ENCODE measurements around the gene TMEM203. TPM values are rescaled to one million over a fixed set of nuclear protein-coding genes. Genes with fewer than 3 reads are reported as not detected.
A peak's percentile ranks its signal among the peaks of the same experiment; 100 is the strongest.

TMEM203 gene
- total RNA-seq, 5 donors from 2014 or later (not counting 1 experiment from before 2014, with no cell fraction given), result 23.7 to 44.7 (median 42.1) TPM

DNA sequence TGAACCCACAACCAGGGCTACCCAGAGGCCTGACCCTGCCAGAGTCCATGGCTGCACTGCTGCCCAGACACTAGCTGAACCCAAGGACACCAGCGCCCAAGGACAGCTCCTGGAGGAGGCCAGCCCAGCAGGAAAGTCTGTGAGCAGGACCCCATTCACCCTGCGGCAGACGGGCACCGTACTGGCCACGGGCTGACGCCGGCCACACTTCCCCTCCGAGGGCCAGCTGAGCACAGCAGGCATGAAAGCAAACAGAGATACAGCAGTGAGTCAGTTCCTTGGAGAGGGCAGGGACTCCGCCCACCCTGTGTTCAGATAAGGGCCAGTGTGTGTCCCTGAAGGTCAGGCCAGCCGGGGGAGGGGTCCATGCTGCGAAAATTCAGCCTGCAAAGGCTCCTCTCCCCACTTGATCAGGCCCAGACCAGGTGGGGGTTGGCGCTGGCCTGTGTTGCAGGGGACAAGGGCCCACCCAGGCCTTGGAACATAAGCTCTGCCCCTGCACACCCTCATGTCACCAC lies 13.4 kb upstream of the TMEM203 start:
- Histone ChIP-seq H3K36me3 (ENCODE audit: control insufficient read depth in 2 of 2, extremely low read depth in 1 of 2, insufficient read depth in 1 of 2, low read length in 1 of 2) (peaks cover 0 to 2% of the 10 kb centered on the region in 2 donors), H3K9me3 (no peaks in the 10 kb centered on the region), H3K4me1 (ENCODE audit: control insufficient read depth in 1 of 2, extremely low read depth in 1 of 2, insufficient read depth in 2 of 2, low read length in 2 of 2) (peaks cover 2 to 20% of the 10 kb centered on the region in 2 experiments), H3K27ac (ENCODE audit: low read length) (no peak overlapping the region), H3K27me3 (replicated peaks in 1 of 2; ENCODE audit: control insufficient read depth in 2 of 2, extremely low read depth in 1 of 2, insufficient read depth in 2 of 2, low read length in 1 of 2) (peaks cover 0 to 11% of the 10 kb centered on the region in 2 experiments), H3K4me3 (ENCODE audit: control insufficient read depth in 1 of 2, extremely low read depth in 1 of 2, low read length in 1 of 2) (no peak overlapping the region)
- peaks cover 0 to 3% (median 3%) of the 10 kb centered on the region in 3 donors for H3K4me1 Mint-ChIP-seq
- no peak overlapping the region for H3K27ac Mint-ChIP-seq
- H3K4me3 Mint-ChIP-seq, result no peak overlapping the region
- no peaks in the 10 kb centered on the region for H3K9me3 Mint-ChIP-seq
- no peaks in the 10 kb centered on the region for H3K36me3 Mint-ChIP-seq
- WGBS (ENCODE audit: insufficient coverage), result 95% methylated on average over 10 of the region's 12 CpGs
- H3K27me3 Mint-ChIP-seq, result no peaks in the 10 kb centered on the region
- DNase-seq (no peak), ATAC-seq (replicated peaks in 1 of 4) (no peak)
- ChIA-PET CTCF (interaction anchor here (0.7 kb wide), 2 partner anchors 128 to 353 kb away, joined by 5 to 14 read pairs; partner anchors contain the start of gene EDF1 (in 1 of the 2)), POLR2A (interaction anchor here in 1 of 2 donors (0.6 kb wide), 1 partner anchor 18 kb away, joined by 5 read pairs; the partner anchor contains the start of gene TPRN)

DNA sequence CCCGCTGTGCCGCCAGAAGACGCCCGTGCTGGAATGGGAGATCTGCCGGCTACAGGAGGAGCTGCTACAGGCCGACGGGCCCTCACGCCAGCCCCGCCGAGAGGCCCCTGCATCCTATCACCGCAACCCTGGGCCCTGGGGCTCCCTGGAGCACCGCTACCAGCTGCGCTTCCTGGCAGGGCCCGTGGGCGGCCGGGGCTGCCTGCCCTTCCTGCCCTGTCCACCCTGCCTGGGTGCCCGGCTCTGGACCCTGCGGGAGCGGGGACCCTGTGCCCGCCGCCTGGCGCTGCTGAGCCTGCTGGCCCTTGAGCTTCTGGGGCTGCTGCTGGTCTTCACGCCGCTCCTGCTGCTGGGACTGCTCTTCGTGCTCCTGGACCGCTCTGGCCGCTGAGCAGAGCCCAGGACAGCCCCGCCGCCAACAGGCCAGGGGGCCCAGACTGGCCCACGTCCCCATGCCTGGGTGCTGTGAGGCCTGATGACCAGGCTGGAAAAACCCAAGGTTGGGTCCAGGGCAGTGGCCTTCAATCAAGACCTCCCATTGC lies 12.8 kb upstream of the TMEM203 start:
- Histone ChIP-seq H3K4me3 (ENCODE audit: control insufficient read depth in 1 of 2, extremely low read depth in 1 of 2, low read length in 1 of 2) (no peak overlapping the region), H3K27me3 (replicated peaks in 1 of 2; ENCODE audit: control insufficient read depth in 2 of 2, extremely low read depth in 1 of 2, insufficient read depth in 2 of 2, low read length in 1 of 2) (peaks cover 0 to 11% of the 10 kb centered on the region in 2 experiments), H3K27ac (ENCODE audit: low read length) (no peak overlapping the region), H3K4me1 (ENCODE audit: control insufficient read depth in 1 of 2, extremely low read depth in 1 of 2, insufficient read depth in 2 of 2, low read length in 2 of 2) (peaks cover 2 to 15% of the 10 kb centered on the region in 2 experiments), H3K9me3 (no peaks in the 10 kb centered on the region), H3K36me3 (ENCODE audit: control insufficient read depth in 2 of 2, extremely low read depth in 1 of 2, insufficient read depth in 1 of 2, low read length in 1 of 2) (peaks cover 0 to 2% of the 10 kb centered on the region in 2 donors)
- Mint-ChIP-seq H3K36me3 (no peaks in the 10 kb centered on the region), H3K9me3 (no peaks in the 10 kb centered on the region), H3K27me3 (no peaks in the 10 kb centered on the region), H3K4me3 (no peak overlapping the region), H3K27ac (no peak overlapping the region), H3K4me1 (peaks cover 0 to 3% (median 3%) of the 10 kb centered on the region in 3 donors)
- CTCF ChIA-PET, result no interaction called here
- ATAC-seq (replicated peaks in 1 of 4) (no peak), DNase-seq (no peak)
- POLR2A ChIA-PET, result no interaction called here
- WGBS (ENCODE audit: insufficient coverage), result 93% methylated on average over 28 of the region's 30 CpGs

DNA sequence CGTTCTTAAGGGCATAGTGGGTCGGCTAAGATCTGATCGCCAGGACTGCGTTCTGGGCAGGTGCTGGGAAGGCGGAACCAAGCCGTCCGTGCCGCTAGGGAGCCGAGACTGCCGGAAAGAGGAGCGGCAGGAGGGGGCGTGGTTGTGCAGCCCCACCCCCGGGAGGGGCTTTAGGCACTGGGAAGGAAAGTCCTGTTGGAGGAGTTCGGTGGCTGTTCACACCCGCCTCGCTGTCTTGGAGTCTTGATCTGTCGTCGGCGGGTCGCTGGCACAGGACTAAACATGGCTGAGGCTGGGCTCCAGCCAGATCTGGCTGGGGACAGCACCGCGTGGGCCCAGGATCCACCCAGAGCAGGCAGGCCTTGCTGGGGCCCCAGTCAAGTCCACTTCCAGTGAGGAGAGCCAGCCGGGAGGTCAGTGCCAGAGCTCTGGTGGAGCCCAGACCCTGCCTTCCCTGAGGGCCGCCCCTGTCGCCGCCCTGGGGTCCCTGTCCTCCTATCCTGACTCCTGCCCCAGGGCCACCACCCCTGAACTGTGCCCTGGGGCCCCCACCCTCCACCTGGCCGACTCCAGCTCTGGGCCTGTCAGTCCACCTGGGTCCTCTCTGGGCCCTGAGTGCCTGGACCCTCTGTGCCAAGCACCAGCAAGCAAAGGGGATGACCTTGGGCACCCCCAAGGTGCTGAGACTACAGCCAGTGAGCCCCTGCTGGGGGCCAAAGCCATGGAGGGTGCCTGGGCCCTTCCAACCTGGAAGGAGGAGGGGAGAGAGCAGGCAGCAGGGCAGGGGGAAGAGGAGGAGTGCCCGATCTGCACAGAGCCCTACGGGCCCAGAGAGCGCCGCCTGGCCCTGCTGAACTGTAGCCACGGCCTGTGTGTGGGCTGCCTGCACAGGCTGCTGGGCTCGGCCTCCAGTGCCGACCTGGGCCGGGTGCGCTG lies 12.1 kb upstream of the TMEM203 start:
- Histone ChIP-seq H3K4me3 (ENCODE audit: control insufficient read depth in 1 of 2, extremely low read depth in 1 of 2, low read length in 1 of 2) (no peak overlapping the region), H3K27ac (ENCODE audit: low read length) (no peak overlapping the region), H3K27me3 (replicated peaks in 1 of 2; ENCODE audit: control insufficient read depth in 2 of 2, extremely low read depth in 1 of 2, insufficient read depth in 2 of 2, low read length in 1 of 2) (peaks cover 0 to 11% of the 10 kb centered on the region in 2 experiments), H3K36me3 (ENCODE audit: control insufficient read depth in 2 of 2, extremely low read depth in 1 of 2, insufficient read depth in 1 of 2, low read length in 1 of 2) (peaks cover 0 to 2% of the 10 kb centered on the region in 2 donors), H3K4me1 (ENCODE audit: control insufficient read depth in 1 of 2, extremely low read depth in 1 of 2, insufficient read depth in 2 of 2, low read length in 2 of 2) (peaks cover 0 to 8% of the 10 kb centered on the region in 2 experiments), H3K9me3 (no peaks in the 10 kb centered on the region)
- no peaks in the 10 kb centered on the region for H3K4me1 Mint-ChIP-seq
- ChIA-PET CTCF (no interaction called here), POLR2A (no interaction called here)
- H3K9me3 Mint-ChIP-seq, result no peaks in the 10 kb centered on the region
- no peak for ATAC-seq (replicated peaks in 1 of 4)
- H3K27ac Mint-ChIP-seq, result no peak overlapping the region
- no peaks in the 10 kb centered on the region for H3K36me3 Mint-ChIP-seq
- H3K4me3 Mint-ChIP-seq, result peak overlapping the region in 1 of 3 donors; percentile 9
- WGBS (ENCODE audit: insufficient coverage), result 86% methylated on average over 32 of the region's 36 CpGs
- H3K27me3 Mint-ChIP-seq, result no peaks in the 10 kb centered on the region
- DNase-seq, result no peak

DNA sequence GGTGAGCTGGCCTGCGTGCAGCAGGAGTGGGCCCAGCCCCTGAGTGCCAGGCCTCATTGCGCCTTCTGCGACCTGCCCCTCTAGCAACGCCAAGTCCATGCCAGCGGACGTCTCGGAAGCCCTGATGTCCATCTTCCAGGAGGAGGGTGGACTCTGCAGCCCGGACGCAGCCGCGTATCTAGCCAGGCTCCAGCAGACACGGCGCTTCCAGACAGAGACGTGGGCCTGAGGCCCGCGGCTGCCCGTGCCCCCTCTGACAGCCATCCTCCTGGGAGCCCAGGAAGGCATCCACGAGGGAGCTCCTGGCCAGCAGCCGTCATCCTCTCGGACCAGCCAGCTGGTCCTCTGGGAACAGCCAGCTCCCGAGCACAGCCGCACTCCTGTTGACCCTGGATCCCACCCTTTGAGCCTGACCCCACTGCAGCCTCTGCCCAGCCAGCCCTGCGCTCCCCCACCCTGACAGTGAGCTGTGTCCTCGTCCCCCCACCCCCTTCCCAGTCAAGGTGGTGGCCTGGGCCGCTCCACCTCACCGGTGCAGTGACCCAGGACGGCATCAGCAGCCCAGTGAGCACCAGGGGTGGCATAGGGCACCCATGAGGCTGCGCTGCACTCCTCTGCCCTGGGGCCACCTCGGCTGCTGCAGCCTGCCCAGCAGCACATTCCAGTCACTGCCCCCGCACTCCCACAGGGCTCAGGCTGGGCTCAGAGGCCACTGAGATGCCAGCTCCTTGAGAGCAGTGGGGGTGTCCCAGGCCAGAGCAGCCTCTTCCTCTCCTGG lies 10.9 kb upstream of the TMEM203 start:
- Mint-ChIP-seq H3K4me1 (no peaks in the 10 kb centered on the region), H3K27me3 (no peaks in the 10 kb centered on the region), H3K27ac (no peak overlapping the region), H3K4me3 (no peak overlapping the region), H3K36me3 (no peaks in the 10 kb centered on the region), H3K9me3 (no peaks in the 10 kb centered on the region)
- no peaks in the 10 kb centered on the region for H3K9me3 ChIP-seq
- ChIA-PET POLR2A (no interaction called here), CTCF (interaction anchor here in 1 of 2 donors (0.5 kb wide), 1 partner anchor 8 kb away, joined by 6 read pairs; no protein-coding TSS in a partner anchor)
- no peak overlapping the region for H3K27ac ChIP-seq (ENCODE audit: low read length)
- 98% methylated on average over 28 of the region's 30 CpGs for WGBS (ENCODE audit: insufficient coverage)
- peaks cover 0 to 2% of the 10 kb centered on the region in 2 donors for H3K36me3 ChIP-seq (ENCODE audit: control insufficient read depth in 2 of 2, extremely low read depth in 1 of 2, insufficient read depth in 1 of 2, low read length in 1 of 2)
- ATAC-seq (replicated peaks in 1 of 4) (no peak), DNase-seq (no peak)
- peaks cover 0 to under 1% of the 10 kb centered on the region in 2 experiments for H3K4me1 ChIP-seq (ENCODE audit: control insufficient read depth in 1 of 2, extremely low read depth in 1 of 2, insufficient read depth in 2 of 2, low read length in 2 of 2)
- no peak overlapping the region for H3K4me3 ChIP-seq (ENCODE audit: control insufficient read depth in 1 of 2, extremely low read depth in 1 of 2, low read length in 1 of 2)
- H3K27me3 ChIP-seq (replicated peaks in 1 of 2; ENCODE audit: control insufficient read depth in 2 of 2, extremely low read depth in 1 of 2, insufficient read depth in 2 of 2, low read length in 1 of 2), result peaks cover 0 to 9% of the 10 kb centered on the region in 2 experiments

DNA sequence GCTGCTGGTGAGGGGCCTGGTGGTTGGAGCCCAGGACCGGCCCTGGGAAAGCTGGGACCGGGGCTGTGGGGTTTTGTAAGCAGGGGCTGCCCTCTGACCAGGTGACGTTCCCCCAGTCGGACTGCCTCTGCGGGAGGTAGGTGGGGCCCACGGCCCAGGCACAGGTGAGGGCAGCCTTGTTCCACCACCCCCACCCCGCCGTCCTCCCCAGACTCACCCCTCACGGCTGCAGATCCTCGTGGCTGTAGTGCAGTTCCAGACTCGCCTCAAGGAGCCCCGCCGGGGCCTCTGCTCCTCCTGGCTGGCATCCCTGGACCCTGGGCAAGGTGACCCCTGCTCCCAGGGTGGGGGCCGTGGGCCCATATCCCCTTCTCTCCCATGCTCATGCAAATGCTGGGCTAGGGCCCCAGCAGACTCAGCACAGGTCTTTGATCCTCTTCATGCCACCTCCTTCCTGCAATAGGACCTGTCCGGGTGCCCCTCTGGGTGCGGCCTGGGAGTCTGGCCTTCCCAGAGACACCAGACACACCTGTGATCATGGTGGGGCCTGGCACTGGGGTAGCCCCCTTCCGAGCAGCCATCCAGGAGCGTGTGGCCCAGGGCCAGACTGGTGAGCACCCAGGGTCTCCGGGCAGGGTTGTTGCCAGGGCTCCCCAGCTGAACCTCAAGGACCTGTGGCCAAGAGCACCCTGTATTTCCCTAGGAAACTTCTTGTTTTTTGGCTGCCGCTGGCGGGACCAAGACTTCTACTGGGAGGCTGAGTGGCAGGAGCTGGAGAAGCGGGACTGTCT lies 9.9 kb upstream of the TMEM203 start:
- H3K27me3 ChIP-seq (replicated peaks in 1 of 2; ENCODE audit: control insufficient read depth in 2 of 2, extremely low read depth in 1 of 2, insufficient read depth in 2 of 2, low read length in 1 of 2), result peaks cover 0 to 4% of the 10 kb centered on the region in 2 experiments
- Mint-ChIP-seq H3K9me3 (no peaks in the 10 kb centered on the region), H3K27me3 (no peaks in the 10 kb centered on the region), H3K27ac (no peak overlapping the region), H3K4me1 (no peaks in the 10 kb centered on the region), H3K4me3 (no peak overlapping the region), H3K36me3 (no peaks in the 10 kb centered on the region)
- DNase-seq (no peak), ATAC-seq (replicated peaks in 1 of 4) (no peak)
- WGBS (ENCODE audit: insufficient coverage), result 93% methylated on average over 14 of the region's 22 CpGs
- ChIA-PET POLR2A (no interaction called here), CTCF (no interaction called here)
- peaks cover 0 to 2% of the 10 kb centered on the region in 2 donors for H3K36me3 ChIP-seq (ENCODE audit: control insufficient read depth in 2 of 2, extremely low read depth in 1 of 2, insufficient read depth in 1 of 2, low read length in 1 of 2)
- no peak overlapping the region for H3K4me3 ChIP-seq (ENCODE audit: control insufficient read depth in 1 of 2, extremely low read depth in 1 of 2, low read length in 1 of 2)
- no peak overlapping the region for H3K27ac ChIP-seq (ENCODE audit: low read length)
- no peaks in the 10 kb centered on the region for H3K9me3 ChIP-seq
- no peaks in the 10 kb centered on the region for H3K4me1 ChIP-seq (ENCODE audit: control insufficient read depth in 1 of 2, extremely low read depth in 1 of 2, insufficient read depth in 2 of 2, low read length in 2 of 2)
